HT-29 (cell line): ENCODE measurements around the gene EXOC3. TPM values are rescaled to one million over a fixed set of nuclear protein-coding genes. Genes with fewer than 3 reads are reported as not detected.
"Not testable (repeated sequence)": the region's sequence is repeated elsewhere in the genome, so short reads cannot be mapped to it uniquely, and the experiment has no call there.

Experiments used
- DNase-seq: peaks from one replicate; pipeline ENCODE4 v3.0.0-alpha.2; 2015; ENCODE audit warnings: low spot score
- total RNA-seq: library from RNA; depleted of rRNA; stranded (reverse); fragments of >200 nt; shearing (Covaris generic); gene quantifications from 2 replicates; pipeline ENCODE4 v1.2.3, GENCODE V29; 2014

Gene EXOC3
- total RNA-seq, 1 experiment from 2014 or later, result 65.7 TPM

- DNase-seq, result no peak
Measured at GRCh38 chr5:407051-407450, 35.9 kb upstream of the EXOC3 start.

GRCh38 chr5:407801-408268, 35.1 kb upstream of the EXOC3 start:
- DNase-seq, result no peak

GRCh38 chr5:410911-411517, 32.0 kb upstream of the EXOC3 start:
- DNase-seq, result no peak

- DNase-seq, result no peak
Measured at GRCh38 chr5:411728-412127, 31.2 kb upstream of the EXOC3 start.

GRCh38 chr5:414991-415927, 27.7 kb upstream of the EXOC3 start:
- DNase-seq, result not testable (repeated sequence)

- DNase-seq, result no peak
Measured at GRCh38 chr5:415928-416635, 26.9 kb upstream of the EXOC3 start.

GRCh38 chr5:416636-416960, 26.4 kb upstream of the EXOC3 start:
- DNase-seq, result no peak

GRCh38 chr5:417301-418161, 25.4 kb upstream of the EXOC3 start:
- DNase-seq, result no peak

- DNase-seq, result no peak
Measured at GRCh38 chr5:418162-419121, 24.5 kb upstream of the EXOC3 start.

- no peak for DNase-seq
Measured at GRCh38 chr5:419970-420369, 23.0 kb upstream of the EXOC3 start.

GRCh38 chr5:420632-421286, 22.2 kb upstream of the EXOC3 start:
- no peak for DNase-seq

GRCh38 chr5:421287-421880, 21.6 kb upstream of the EXOC3 start:
- no peak for DNase-seq

- no peak for DNase-seq
Measured at GRCh38 chr5:421901-422300, 21.1 kb upstream of the EXOC3 start.

GRCh38 chr5:422323-423232, 20.4 kb upstream of the EXOC3 start:
- no peak for DNase-seq

GRCh38 chr5:423233-423565, 19.8 kb upstream of the EXOC3 start:
- DNase-seq, result no peak

- no peak for DNase-seq
Measured at GRCh38 chr5:423626-424261, 19.2 kb upstream of the EXOC3 start.

GRCh38 chr5:424301-425110, 18.5 kb upstream of the EXOC3 start:
- DNase-seq, result no peak
